Tibial nerve (tissue), 4 donors: ENCODE measurements around the gene CYSLTR2.

Experiments
- EP300 ChIP-seq, 2 donors: sonication (generic); formaldehyde crosslinking; IDR thresholded peaks; one replicate each; pipeline ENCODE4 v1.6.1; 2017; ENCODE audit warnings: antibody characterized with exemption in 2 of 2, mild to moderate bottlenecking in 1 of 2
- POLR2A ChIP-seq, 2 donors: fragments of 450-650 bp; IDR thresholded peaks; one replicate each; pipeline ENCODE4 v1.6.1; 2017; ENCODE audit warnings: antibody characterized with exemption in 2 of 2, mild to moderate bottlenecking in 2 of 2, moderate library complexity in 2 of 2
- TF ChIP-seq, protein P1 (sequence below), 5 experiments: fragments of 200-600 bp in 3 of 5; fragments of 450-650 bp in 2 of 5; sonication (generic) in 3 of 5; IDR thresholded peaks; one replicate each; pipeline ENCODE4 v1.5.1; 2016 to 2019; ENCODE audit warnings: antibody characterized with exemption in 5 of 5, mild to moderate bottlenecking in 3 of 5, moderate library complexity in 2 of 5

DNA sequence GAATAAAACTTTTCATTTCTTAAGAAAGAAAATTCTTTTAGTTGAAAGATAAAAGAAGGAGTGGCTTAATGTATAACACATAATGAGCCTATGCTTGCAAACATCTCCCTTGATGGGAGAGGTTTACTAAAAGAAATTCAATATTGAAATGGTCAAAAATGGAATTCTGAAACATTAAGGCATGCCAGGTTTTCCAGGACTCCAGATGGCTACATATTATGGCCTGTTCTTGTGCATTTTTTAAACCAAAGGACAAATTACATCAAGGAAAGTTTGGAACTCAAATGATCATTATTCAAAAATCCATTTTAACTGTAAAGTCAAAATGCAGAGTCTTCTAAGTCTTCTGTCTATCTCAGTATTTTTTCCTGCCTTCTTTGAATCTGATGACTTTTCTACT is 19.1 kb upstream of the CYSLTR2 start:
- TF ChIP-seq EP300 (IDR thresholded peaks at IDR 0.05) (no peak), POLR2A (IDR thresholded peaks at IDR 0.05) (no peak)
- TF ChIP-seq, protein P1, sequence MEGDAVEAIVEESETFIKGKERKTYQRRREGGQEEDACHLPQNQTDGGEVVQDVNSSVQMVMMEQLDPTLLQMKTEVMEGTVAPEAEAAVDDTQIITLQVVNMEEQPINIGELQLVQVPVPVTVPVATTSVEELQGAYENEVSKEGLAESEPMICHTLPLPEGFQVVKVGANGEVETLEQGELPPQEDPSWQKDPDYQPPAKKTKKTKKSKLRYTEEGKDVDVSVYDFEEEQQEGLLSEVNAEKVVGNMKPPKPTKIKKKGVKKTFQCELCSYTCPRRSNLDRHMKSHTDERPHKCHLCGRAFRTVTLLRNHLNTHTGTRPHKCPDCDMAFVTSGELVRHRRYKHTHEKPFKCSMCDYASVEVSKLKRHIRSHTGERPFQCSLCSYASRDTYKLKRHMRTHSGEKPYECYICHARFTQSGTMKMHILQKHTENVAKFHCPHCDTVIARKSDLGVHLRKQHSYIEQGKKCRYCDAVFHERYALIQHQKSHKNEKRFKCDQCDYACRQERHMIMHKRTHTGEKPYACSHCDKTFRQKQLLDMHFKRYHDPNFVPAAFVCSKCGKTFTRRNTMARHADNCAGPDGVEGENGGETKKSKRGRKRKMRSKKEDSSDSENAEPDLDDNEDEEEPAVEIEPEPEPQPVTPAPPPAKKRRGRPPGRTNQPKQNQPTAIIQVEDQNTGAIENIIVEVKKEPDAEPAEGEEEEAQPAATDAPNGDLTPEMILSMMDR (IDR thresholded peaks at IDR 0.05) = no peak
